HepG2 (cell line): ENCODE measurements around the gene SRSF7. TPM values are rescaled to one million over a fixed set of nuclear protein-coding genes. Genes with fewer than 3 reads are reported as not detected.

ENCODE experiments used
- ATF1 ChIP-seq: IDR thresholded peaks from 2 replicates; pipeline ENCODE4 v1.6.1; 2016; ENCODE audit warnings: mild to moderate bottlenecking, control low read depth
- ATM ChIP-seq: fragments of 450-650 bp; IDR thresholded peaks from 2 replicates; pipeline ENCODE4 v1.7.1; 2017; ENCODE audit warnings: mild to moderate bottlenecking, borderline replicate concordance
- FOSL2 ChIP-seq: sonication (generic); formaldehyde crosslinking; IDR thresholded peaks from 2 replicates; pipeline ENCODE4 v1.4.0; 2020; ENCODE audit warnings: missing genetic modification reagents
- FOXP4 ChIP-seq: sonication (generic); formaldehyde crosslinking; IDR thresholded peaks from 2 replicates; pipeline ENCODE4 v1.4.0; 2020; ENCODE audit warnings: missing genetic modification reagents
- HOXA5 ChIP-seq: sonication (generic); formaldehyde crosslinking; IDR thresholded peaks from 2 replicates; pipeline ENCODE4 v1.4.0; 2020; ENCODE audit warnings: missing genetic modification reagents
- IRF2 ChIP-seq: IDR thresholded peaks from 2 replicates; pipeline ENCODE4 v1.6.1; 2018; ENCODE audit warnings: missing genetic modification reagents, missing compliant biosample characterization
- PCBP1 ChIP-seq: fragments of 200-400 bp; formaldehyde crosslinking; IDR thresholded peaks from 2 replicates; pipeline ENCODE4 v1.6.1; 2017; ENCODE audit warnings: mild to moderate bottlenecking, low read depth, low read length, borderline replicate concordance
- POGZ ChIP-seq: sonication (generic); formaldehyde crosslinking; IDR thresholded peaks from 2 replicates; pipeline ENCODE4 v1.4.0; 2020; ENCODE audit warnings: mild to moderate bottlenecking, missing genetic modification reagents
- SAP130 ChIP-seq: IDR thresholded peaks from 2 replicates; pipeline ENCODE4 v1.6.1; 2016; ENCODE audit warnings: low read depth
- SSRP1 ChIP-seq: IDR thresholded peaks from 2 replicates; pipeline ENCODE4 v1.6.1; 2016; ENCODE audit warnings: control low read depth
- ZMYM4 ChIP-seq: sonication (generic); formaldehyde crosslinking; IDR thresholded peaks from 2 replicates; pipeline ENCODE4 v1.8.1; 2023; ENCODE audit warnings: mild to moderate bottlenecking, missing genetic modification reagents
- ZNF30 ChIP-seq: sonication (generic); formaldehyde crosslinking; IDR thresholded peaks from 2 replicates; pipeline ENCODE4 v1.5.0; 2020; ENCODE audit warnings: mild to moderate bottlenecking, missing genetic modification reagents
- ZNF501 ChIP-seq: sonication (generic); formaldehyde crosslinking; IDR thresholded peaks from 2 replicates; pipeline ENCODE4 v1.5.1; 2020; ENCODE audit warnings: mild to moderate bottlenecking, moderate library complexity, missing genetic modification reagents
- ZNF614 ChIP-seq: IDR thresholded peaks from 2 replicates; pipeline ENCODE4 v1.6.1; 2018; ENCODE audit warnings: missing biosample characterization, missing genetic modification reagents, inconsistent platforms, borderline replicate concordance
- ZNF781 ChIP-seq: sonication (generic); formaldehyde crosslinking; IDR thresholded peaks from 2 replicates; pipeline ENCODE4 v1.5.1; 2020; ENCODE audit warnings: borderline replicate concordance, mild to moderate bottlenecking, missing genetic modification reagents; ENCODE audit errors: not compliant biosample characterization
- ZNF784 ChIP-seq: sonication (generic); formaldehyde crosslinking; IDR thresholded peaks from 2 replicates; pipeline ENCODE4 v1.5.1; 2020; ENCODE audit warnings: missing genetic modification reagents, mild to moderate bottlenecking, borderline replicate concordance
- polyA plus RNA-seq, 8 experiments: library from polyadenylated mRNA; depleted of rRNA in 3 of 8; stranded (reverse) in 7 of 8; unstranded in 1 of 8; fragments of >200 nt; fragmentation: Illumina TruSeq in 4 of 8; extraction: Trizol in 4 of 8; gene quantifications; 2 replicates each; pipeline versions ENCODE4 v1.2.1 to v1.2.3, GENCODE V29; 2011 to 2016; ENCODE audit warnings: low read depth in 4 of 8, missing spikeins in 1 of 8, mixed read lengths in 1 of 8; ENCODE audit not compliant: insufficient read depth in 1 of 8
- total RNA-seq, 5 experiments: library from RNA; depleted of rRNA; stranded (reverse); fragments of >200 nt; fragmentation: Illumina TruSeq; extraction: Trizol; gene quantifications; 2 replicates each; pipeline ENCODE4 v1.2.3, GENCODE V29; 2016; ENCODE audit warnings: low read depth in 1 of 5
- TF ChIP-seq, protein P1 (sequence below): sonication (generic); formaldehyde crosslinking; IDR thresholded peaks from 2 replicates; pipeline ENCODE4 v1.4.0; 2020; ENCODE audit warnings: missing genetic modification reagents

Gene SRSF7
- total and polyA plus RNA-seq, 2 of the 13 experiments (the other 11 are each of a cell fraction or from before 2014, with no cell fraction given), result 172 to 275 TPM

DNA sequence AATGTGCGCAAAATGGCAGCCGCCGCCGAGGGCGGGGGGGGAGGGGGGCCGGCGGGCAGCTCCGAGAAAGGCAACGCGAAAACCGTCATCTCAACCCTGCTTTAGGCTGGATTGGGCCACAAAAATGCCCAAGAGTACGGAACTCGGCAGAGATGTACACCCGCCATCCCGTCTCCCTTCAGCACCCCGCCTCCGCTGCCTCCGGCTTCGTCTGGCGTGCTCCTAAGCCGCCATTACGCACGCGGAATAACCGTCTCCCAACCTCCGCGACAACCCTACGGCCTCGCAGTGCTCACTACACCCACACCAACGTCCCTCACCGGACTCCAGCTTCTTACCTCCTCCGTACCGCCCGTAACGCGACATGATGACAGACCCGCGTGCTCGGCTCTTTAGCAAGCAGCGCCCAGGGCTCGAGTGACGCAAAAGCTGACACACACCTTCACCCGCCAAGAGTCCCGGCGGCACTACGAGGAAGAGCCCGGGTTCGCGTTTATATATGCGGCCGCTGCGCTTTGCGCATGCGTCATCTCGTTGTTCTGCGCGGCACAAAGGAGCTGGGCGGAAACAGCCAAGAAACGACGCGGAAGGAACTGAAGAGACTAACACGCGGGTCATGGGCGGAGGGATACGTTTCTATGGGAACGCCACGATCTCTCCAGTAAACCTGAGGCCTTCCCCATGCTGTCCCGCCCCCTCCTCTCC is at the start of gene SRSF7 (continued):
- TF ChIP-seq IRF2 (CRISPR knock-in tag), result peak; percentile 81
- peak; percentile 98 for TF ChIP-seq POGZ (CRISPR knock-in tag)
- TF ChIP-seq ZNF781 (CRISPR knock-in tag), result peak; percentile 99
- TF ChIP-seq ZNF501 (CRISPR knock-in tag), result peak; percentile 92; the same call in 1 of the 2 replicates
- peak; percentile 14 for TF ChIP-seq ZNF30 (CRISPR knock-in tag)
- TF ChIP-seq SSRP1 (CRISPR knock-in tag), result peak; percentile 97; the same call in 1 of the 2 replicates
- no peak for TF ChIP-seq ATF1 (CRISPR knock-in tag)
- no peak for TF ChIP-seq ATM
- peak; percentile 81 for TF ChIP-seq HOXA5
- TF ChIP-seq ZNF614 (CRISPR knock-in tag), result peak; percentile 91
- TF ChIP-seq SAP130 (CRISPR knock-in tag), result peak; percentile 95
- peak; percentile 99 for TF ChIP-seq ZMYM4 (CRISPR knock-in tag)
- peak; percentile 91; the same call in 1 of the 2 replicates for TF ChIP-seq PCBP1
- TF ChIP-seq, protein P1, sequence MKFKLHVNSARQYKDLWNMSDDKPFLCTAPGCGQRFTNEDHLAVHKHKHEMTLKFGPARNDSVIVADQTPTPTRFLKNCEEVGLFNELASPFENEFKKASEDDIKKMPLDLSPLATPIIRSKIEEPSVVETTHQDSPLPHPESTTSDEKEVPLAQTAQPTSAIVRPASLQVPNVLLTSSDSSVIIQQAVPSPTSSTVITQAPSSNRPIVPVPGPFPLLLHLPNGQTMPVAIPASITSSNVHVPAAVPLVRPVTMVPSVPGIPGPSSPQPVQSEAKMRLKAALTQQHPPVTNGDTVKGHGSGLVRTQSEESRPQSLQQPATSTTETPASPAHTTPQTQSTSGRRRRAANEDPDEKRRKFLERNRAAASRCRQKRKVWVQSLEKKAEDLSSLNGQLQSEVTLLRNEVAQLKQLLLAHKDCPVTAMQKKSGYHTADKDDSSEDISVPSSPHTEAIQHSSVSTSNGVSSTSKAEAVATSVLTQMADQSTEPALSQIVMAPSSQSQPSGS, result peak; percentile 64; the same call in 1 of the 2 replicates
- peak; percentile 47; the same call in 1 of the 2 replicates for TF ChIP-seq FOXP4 (CRISPR knock-in tag)
- TF ChIP-seq FOSL2 (CRISPR knock-in tag), result no peak; the same call in 1 of the 2 replicates
- peak; percentile 89; the same call in 1 of the 2 replicates for TF ChIP-seq ZNF784 (CRISPR knock-in tag)
